OCI-LY1 (cell line): ENCODE data around the gene SLC24A3.

ENCODE experiments used
- H2AFZ ChIP-seq: fragments of 200-600 bp; sonication (generic), shearing (Covaris generic); 2 replicates; pipeline ENCODE4 v1.6.0; 2014; ENCODE audit warnings: antibody characterized with exemption, mild to moderate bottlenecking, low read length
- H3F3A ChIP-seq: fragments of 200-600 bp; sonication (generic), shearing (Covaris generic); 2 replicates; pipeline ENCODE4 v1.6.0; 2014; ENCODE audit warnings: mild to moderate bottlenecking, antibody characterized with exemption, low read length, moderate library complexity; ENCODE audit not compliant: insufficient read depth
- H3K27ac ChIP-seq: fragments of 200-600 bp; sonication (generic); 2 replicates; pipeline ENCODE4 v1.5.1; 2014; ENCODE audit warnings: low read length, mixed run types, mild to moderate bottlenecking, low read depth; ENCODE audit not compliant: poor library complexity, severe bottlenecking
- H3K27me3 ChIP-seq: fragments of 200-600 bp; sonication (generic); 2 replicates; pipeline ENCODE4 v1.6.0; 2014; ENCODE audit warnings: antibody characterized with exemption, mild to moderate bottlenecking, low read length, moderate library complexity; ENCODE audit not compliant: insufficient read depth
- H3K36me3 ChIP-seq: fragments of 200-600 bp; sonication (generic); 2 replicates; pipeline ENCODE4 v1.6.1; 2014; ENCODE audit warnings: mild to moderate bottlenecking, antibody characterized with exemption, low read length, moderate library complexity, mixed read lengths; ENCODE audit not compliant: insufficient read depth
- H3K4me1 ChIP-seq: fragments of 200-600 bp; sonication (generic); 2 replicates; pipeline ENCODE4 v1.5.1; 2014; ENCODE audit warnings: mild to moderate bottlenecking, low read length, moderate library complexity; ENCODE audit not compliant: insufficient read depth, severe bottlenecking
- H3K4me2 ChIP-seq: fragments of 200-600 bp; sonication (generic), shearing (Covaris generic); 2 replicates; pipeline ENCODE4 v1.6.1; 2014; ENCODE audit warnings: low read length
- H3K4me3 ChIP-seq: fragments of 200-600 bp; sonication (generic); 2 replicates; pipeline ENCODE4 v1.5.1; 2014; ENCODE audit warnings: low read length, low read depth, mild to moderate bottlenecking, mixed read lengths; ENCODE audit not compliant: poor library complexity, severe bottlenecking
- H3K79me2 ChIP-seq: fragments of 200-600 bp; shearing (Covaris generic); 2 replicates; pipeline ENCODE4 v1.6.1; 2016; ENCODE audit warnings: mixed run types, low read length, mixed read lengths; ENCODE audit not compliant: insufficient read depth
- H3K9ac ChIP-seq: fragments of 200-600 bp; sonication (generic), shearing (Covaris generic); 2 replicates; pipeline ENCODE4 v1.6.1; 2014; ENCODE audit warnings: mild to moderate bottlenecking, low read length, mixed read lengths
- H3K9me2 ChIP-seq: fragments of 200-600 bp; sonication (generic), shearing (Covaris generic); 2 replicates; pipeline ENCODE4 v1.6.1; 2014; ENCODE audit warnings: low read depth, mild to moderate bottlenecking, low read length, mixed read lengths
- H3K9me3 ChIP-seq: fragments of 200-600 bp; shearing (Covaris generic); 2 replicates; pipeline ENCODE4 v1.6.1; 2014; ENCODE audit warnings: low read length, mixed read lengths
- H4K20me1 ChIP-seq: fragments of 200-600 bp; sonication (generic), shearing (Covaris generic); 2 replicates; pipeline ENCODE4 v1.6.0; 2016; ENCODE audit warnings: mild to moderate bottlenecking, low read length; ENCODE audit not compliant: insufficient read depth
- CTCF ChIP-seq: fragments of 200-600 bp; sonication (generic), shearing (Covaris generic); IDR thresholded peaks from 2 replicates; pipeline ENCODE4 v1.5.1; 2017; ENCODE audit warnings: mild to moderate bottlenecking, antibody characterized with exemption, low read length, moderate library complexity, mixed read lengths
- EZH2 ChIP-seq: fragments of 200-600 bp; sonication (generic), shearing (Covaris generic); IDR thresholded peaks from 2 replicates; pipeline ENCODE4 v1.8.0; 2017; ENCODE audit warnings: borderline replicate concordance, mixed run types, mild to moderate bottlenecking, antibody characterized with exemption, low read length, moderate library complexity, mixed read lengths

Gene SLC24A3

GRCh38 chr20:19725373-19725772 lies 512.9 kb downstream of the SLC24A3 start:
- no peak overlapping the region for H3K4me3 ChIP-seq
- H3F3A ChIP-seq = no peaks in the 10 kb centered on the region
- H3K9me2 ChIP-seq = no peaks in the 10 kb centered on the region
- H3K27me3 ChIP-seq = no peaks in the 10 kb centered on the region
- H3K9ac ChIP-seq = no peak overlapping the region
- H3K4me2 ChIP-seq = no peak overlapping the region
- no peaks in the 10 kb centered on the region for H3K9me3 ChIP-seq
- H2AFZ ChIP-seq = no peak overlapping the region
- H3K79me2 ChIP-seq = no peaks in the 10 kb centered on the region
- H4K20me1 ChIP-seq = no peaks in the 10 kb centered on the region
- H3K36me3 ChIP-seq = no peaks in the 10 kb centered on the region
- no peak overlapping the region for H3K27ac ChIP-seq
- no peaks in the 10 kb centered on the region for H3K4me1 ChIP-seq
- no peak for TF ChIP-seq CTCF
- TF ChIP-seq EZH2 = no peak

- H3K9ac ChIP-seq = no peak overlapping the region
- no peaks in the 10 kb centered on the region for H3K27me3 ChIP-seq
- H3K9me3 ChIP-seq = no peaks in the 10 kb centered on the region
- no peaks in the 10 kb centered on the region for H3K36me3 ChIP-seq
- H3K4me1 ChIP-seq = no peaks in the 10 kb centered on the region
- H3K9me2 ChIP-seq = no peaks in the 10 kb centered on the region
- H3K27ac ChIP-seq = no peak overlapping the region
- no peaks in the 10 kb centered on the region for H4K20me1 ChIP-seq
- TF ChIP-seq CTCF (no peak), EZH2 (no peak)
- H3K4me3 ChIP-seq = no peak overlapping the region
- H3F3A ChIP-seq = no peaks in the 10 kb centered on the region
- no peak overlapping the region for H2AFZ ChIP-seq
- H3K79me2 ChIP-seq = no peaks in the 10 kb centered on the region
- no peak overlapping the region for H3K4me2 ChIP-seq
Measured at GRCh38 chr20:19725814-19726525, 513.5 kb downstream of the SLC24A3 start.

GRCh38 chr20:19727251-19727847 lies 514.9 kb downstream of the SLC24A3 start:
- Histone ChIP-seq H3K9ac (no peak overlapping the region), H2AFZ (no peak overlapping the region), H3K79me2 (no peaks in the 10 kb centered on the region), H3K9me2 (no peaks in the 10 kb centered on the region), H3K9me3 (no peaks in the 10 kb centered on the region), H3K27me3 (no peaks in the 10 kb centered on the region), H3K36me3 (no peaks in the 10 kb centered on the region), H3K4me3 (no peak overlapping the region), H3K4me2 (no peak overlapping the region), H3K27ac (no peak overlapping the region), H4K20me1 (no peaks in the 10 kb centered on the region), H3K4me1 (no peaks in the 10 kb centered on the region), H3F3A (no peaks in the 10 kb centered on the region)
- no peak for TF ChIP-seq EZH2

- H3K4me1 ChIP-seq = no peaks in the 10 kb centered on the region
- no peak overlapping the region for H3K27ac ChIP-seq
- no peak for TF ChIP-seq EZH2
- no peak for TF ChIP-seq CTCF
- no peak overlapping the region for H3K4me3 ChIP-seq
- no peaks in the 10 kb centered on the region for H3K9me3 ChIP-seq
- no peaks in the 10 kb centered on the region for H3F3A ChIP-seq
- H3K9me2 ChIP-seq = no peaks in the 10 kb centered on the region
- no peaks in the 10 kb centered on the region for H4K20me1 ChIP-seq
- no peak overlapping the region for H2AFZ ChIP-seq
- no peaks in the 10 kb centered on the region for H3K36me3 ChIP-seq
- no peaks in the 10 kb centered on the region for H3K27me3 ChIP-seq
- no peak overlapping the region for H3K9ac ChIP-seq
- no peaks in the 10 kb centered on the region for H3K79me2 ChIP-seq
- no peak overlapping the region for H3K4me2 ChIP-seq
Measured at GRCh38 chr20:19729672-19730071, 517.2 kb downstream of the SLC24A3 start.
